ENCODE results near the gene MAD1L1.
"Not testable (repeated sequence)": the region's sequence is repeated elsewhere in the genome, so short reads cannot be mapped to it uniquely, and the experiment has no call there.

Gene MAD1L1

GRCh38 chr7:1997537-1998076 lies 235.1 kb downstream of the MAD1L1 start:
- no peak overlapping the region for H3K27ac ChIP-seq
- TF ChIP-seq ZFX (IDR thresholded peaks at IDR 0.05) = no peak
- no peak for TF ChIP-seq CTCF (conservative IDR thresholded peaks at IDR 0.05)

GRCh38 chr7:1996816-1997215 lies 235.9 kb downstream of the MAD1L1 start:
- no peak overlapping the region for H3K27ac ChIP-seq
- no peak for TF ChIP-seq ZFX (IDR thresholded peaks at IDR 0.05)
- no peak for TF ChIP-seq CTCF (conservative IDR thresholded peaks at IDR 0.05)

GRCh38 chr7:1995911-1996420 lies 236.8 kb downstream of the MAD1L1 start:
- not testable (repeated sequence) for H3K27ac ChIP-seq

GRCh38 chr7:1995426-1995825 lies 237.3 kb downstream of the MAD1L1 start:
- H3K27ac ChIP-seq = no peak overlapping the region
- TF ChIP-seq ZFX (IDR thresholded peaks at IDR 0.05) = no peak
- no peak for TF ChIP-seq CTCF (conservative IDR thresholded peaks at IDR 0.05)

GRCh38 chr7:1994931-1995330 lies 237.8 kb downstream of the MAD1L1 start:
- H3K27ac ChIP-seq = peak overlapping the region; percentile 18; the same call in 1 of the 2 replicates
- TF ChIP-seq ZFX (IDR thresholded peaks at IDR 0.05) (no peak), CTCF (conservative IDR thresholded peaks at IDR 0.05) (no peak)

GRCh38 chr7:1993776-1994740 lies 238.7 kb downstream of the MAD1L1 start:
- H3K27ac ChIP-seq = peak overlapping the region; percentile 18
- TF ChIP-seq ZFX (IDR thresholded peaks at IDR 0.05) (no peak), CTCF (conservative IDR thresholded peaks at IDR 0.05) (no peak)

- no peak for TF ChIP-seq ZFX (IDR thresholded peaks at IDR 0.05)
- TF ChIP-seq CTCF (conservative IDR thresholded peaks at IDR 0.05) = no peak
- H3K27ac ChIP-seq = peak overlapping the region; percentile 19
Observed at GRCh38 chr7:1993031-1993695, 239.6 kb downstream of the MAD1L1 start.

Data from C4-2B (cell line).